Mesendoderm (in vitro differentiated cells): ENCODE results near the gene SV2B.

Experiments
- DNase-seq: peaks from one replicate; pipeline ENCODE4 v3.0.0; 2013
- H2AK5ac ChIP-seq: 2 replicates; pipeline ENCODE4 v1.6.1; 2013; ENCODE audit warnings: low read length, inconsistent platforms
- H2BK120ac ChIP-seq: 2 replicates; pipeline ENCODE4 v1.6.1; 2013; ENCODE audit warnings: low read depth, mild to moderate bottlenecking, low read length, moderate library complexity, mixed read lengths
- H2BK15ac ChIP-seq: replicated peaks from 2 replicates; pipeline ENCODE4 v1.6.1; 2013; ENCODE audit warnings: low read depth, mild to moderate bottlenecking, moderate library complexity
- H2BK5ac ChIP-seq: 2 replicates; pipeline ENCODE4 v1.6.1; 2013; ENCODE audit warnings: low read length, inconsistent platforms
- H3K18ac ChIP-seq: 2 replicates; pipeline ENCODE4 v1.6.1; 2013; ENCODE audit warnings: mild to moderate bottlenecking, low read length, mixed read lengths
- H3K23ac ChIP-seq: one replicate; pipeline ENCODE4 v1.6.1; 2013; ENCODE audit warnings: low read length
- H3K27ac ChIP-seq: 2 replicates; pipeline ENCODE4 v1.5.1; 2013; ENCODE audit warnings: low read depth, mild to moderate bottlenecking, inconsistent platforms, low read length, moderate library complexity
- H3K27me3 ChIP-seq: 2 replicates; pipeline ENCODE4 v1.6.1; 2013; ENCODE audit warnings: low read length, control low read depth, mild to moderate bottlenecking, inconsistent platforms; ENCODE audit not compliant: insufficient read depth, poor library complexity
- H3K36me3 ChIP-seq: 2 replicates; pipeline ENCODE4 v1.6.1; 2013; ENCODE audit warnings: low read length, inconsistent platforms; ENCODE audit not compliant: control insufficient read depth, insufficient read depth
- H3K4ac ChIP-seq: one replicate; pipeline ENCODE4 v1.6.1; 2013; ENCODE audit warnings: low read depth, mild to moderate bottlenecking, low read length, moderate library complexity
- H3K4me1 ChIP-seq: 2 replicates; pipeline ENCODE4 v1.6.1; 2013; ENCODE audit warnings: low read depth, low read length, inconsistent platforms; ENCODE audit not compliant: control insufficient read depth
- H3K4me2 ChIP-seq: 2 replicates; pipeline ENCODE4 v1.6.1; 2013; ENCODE audit warnings: low read length
- H3K4me3 ChIP-seq: 2 replicates; pipeline ENCODE4 v1.5.1; 2013; ENCODE audit warnings: mild to moderate bottlenecking, low read length
- H3K56ac ChIP-seq: one replicate; pipeline ENCODE4 v1.6.1; 2013; ENCODE audit warnings: low read length
- H3K79me1 ChIP-seq: 2 replicates; pipeline ENCODE4 v1.6.1; 2013; ENCODE audit warnings: low read length, inconsistent platforms
- H3K79me2 ChIP-seq: 2 replicates; pipeline ENCODE4 v1.6.1; 2013; ENCODE audit warnings: mild to moderate bottlenecking, low read length; ENCODE audit not compliant: control insufficient read depth, insufficient read depth
- H3K9ac ChIP-seq: 2 replicates; pipeline ENCODE4 v1.6.1; 2013; ENCODE audit warnings: low read length, inconsistent platforms
- H4K5ac ChIP-seq: one replicate; pipeline ENCODE4 v1.6.1; 2013; ENCODE audit warnings: low read length
- H4K8ac ChIP-seq: one replicate; pipeline ENCODE4 v1.6.1; 2013; ENCODE audit warnings: low read depth, mild to moderate bottlenecking, control low read depth, low read length, moderate library complexity
- WGBS: extraction: QIAGEN DNeasy Blood & Tissue Kit; methylation state at CpG from one replicate; pipeline ENCODE4 v1.1.7; 2013; ENCODE audit warnings: low lambda C conversion rate, missing lambda C conversion rate; ENCODE audit not compliant: insufficient coverage; ENCODE audit errors: extremely low coverage; 5-methylcytosine and 5-hydroxymethylcytosine counted together

The SV2B gene

DNA sequence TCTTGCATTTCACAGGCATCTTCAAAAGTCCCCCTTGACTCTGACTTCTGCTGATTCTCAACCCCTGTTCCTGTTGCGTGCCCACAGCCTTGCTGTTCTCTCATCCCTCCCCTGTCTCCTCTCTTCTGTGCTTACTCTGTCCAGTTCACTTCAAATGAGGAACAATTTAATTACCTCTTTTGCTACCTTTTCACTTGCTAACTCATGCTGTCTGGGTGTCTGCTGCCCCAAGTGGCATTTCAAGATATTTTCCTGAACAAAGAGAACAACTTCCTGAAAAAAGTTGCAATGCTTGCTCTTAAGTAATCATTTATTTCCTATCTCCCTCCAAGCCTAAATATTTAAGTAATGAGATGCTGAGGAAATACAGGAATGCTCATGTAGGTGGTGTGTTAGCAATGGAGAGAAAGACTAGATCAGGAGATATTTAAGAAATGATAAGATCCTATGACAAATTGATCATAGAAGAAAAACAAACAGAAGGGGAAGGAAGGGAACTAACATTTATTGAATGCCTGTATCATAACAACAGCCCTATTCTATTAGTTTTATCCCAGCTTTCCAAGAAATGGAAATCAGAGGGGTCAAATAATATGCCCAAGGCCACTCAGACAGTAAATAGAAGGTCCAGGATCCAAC is 42.2 kb downstream of the SV2B start:
- H3K9ac ChIP-seq: no peak overlapping the region
- no peak overlapping the region for H4K8ac ChIP-seq
- no peak overlapping the region for H3K4ac ChIP-seq
- H2BK120ac ChIP-seq: no peak overlapping the region
- no peak overlapping the region for H2BK15ac ChIP-seq
- no CpG with 5 or more reads among the region's 1 CpG for WGBS
- no peaks in the 10 kb centered on the region for H3K27me3 ChIP-seq
- no peak overlapping the region for H4K5ac ChIP-seq
- H3K56ac ChIP-seq: no peak overlapping the region
- H3K4me2 ChIP-seq: no peak overlapping the region
- H3K79me2 ChIP-seq: no peaks in the 10 kb centered on the region
- peak; percentile 36 for DNase-seq
- no peak overlapping the region for H3K18ac ChIP-seq
- no peaks in the 10 kb centered on the region for H3K36me3 ChIP-seq
- H2AK5ac ChIP-seq: no peak overlapping the region
- H3K4me1 ChIP-seq: peaks cover 4% of the 10 kb centered on the region
- no peak overlapping the region for H2BK5ac ChIP-seq
- no peaks in the 10 kb centered on the region for H3K79me1 ChIP-seq
- no peak overlapping the region for H3K23ac ChIP-seq
- no peak overlapping the region for H3K4me3 ChIP-seq
- H3K27ac ChIP-seq: no peak overlapping the region

DNA sequence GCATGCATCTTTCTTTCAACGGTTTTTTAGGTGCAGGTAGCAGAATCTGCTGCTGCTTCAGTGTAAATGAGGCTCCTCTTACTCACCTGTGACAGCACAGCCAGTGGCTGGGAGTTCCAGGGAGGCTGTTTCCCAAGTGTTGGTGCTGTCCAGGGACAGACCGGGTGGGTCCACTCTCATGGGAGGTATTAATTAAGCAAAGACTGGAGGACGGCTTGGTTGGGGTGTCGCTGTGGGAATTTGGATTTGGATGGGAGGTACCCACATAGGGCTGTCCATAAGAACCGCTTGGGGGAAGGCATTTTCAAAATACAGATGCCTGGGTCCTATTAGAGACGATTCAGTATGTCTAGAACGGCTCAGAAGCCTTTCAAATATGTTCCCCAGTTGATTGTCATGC is 42.9 kb downstream of the SV2B start:
- H2BK120ac ChIP-seq: no peak overlapping the region
- no peak overlapping the region for H2AK5ac ChIP-seq
- no peaks in the 10 kb centered on the region for H3K79me1 ChIP-seq
- no peak overlapping the region for H2BK5ac ChIP-seq
- no peak overlapping the region for H4K5ac ChIP-seq
- H3K27me3 ChIP-seq: no peaks in the 10 kb centered on the region
- no peak overlapping the region for H3K4ac ChIP-seq
- H3K23ac ChIP-seq: no peak overlapping the region
- no peak overlapping the region for H3K4me3 ChIP-seq
- no peaks in the 10 kb centered on the region for H3K79me2 ChIP-seq
- H2BK15ac ChIP-seq: no peak overlapping the region
- WGBS: no CpG with 5 or more reads among the region's 7 CpGs
- DNase-seq: no peak
- no peak overlapping the region for H3K56ac ChIP-seq
- H3K36me3 ChIP-seq: no peaks in the 10 kb centered on the region
- H3K18ac ChIP-seq: no peak overlapping the region
- no peak overlapping the region for H3K27ac ChIP-seq
- no peak overlapping the region for H3K9ac ChIP-seq
- H3K4me1 ChIP-seq: peaks cover 4% of the 10 kb centered on the region
- H3K4me2 ChIP-seq: no peak overlapping the region
- H4K8ac ChIP-seq: no peak overlapping the region

DNA sequence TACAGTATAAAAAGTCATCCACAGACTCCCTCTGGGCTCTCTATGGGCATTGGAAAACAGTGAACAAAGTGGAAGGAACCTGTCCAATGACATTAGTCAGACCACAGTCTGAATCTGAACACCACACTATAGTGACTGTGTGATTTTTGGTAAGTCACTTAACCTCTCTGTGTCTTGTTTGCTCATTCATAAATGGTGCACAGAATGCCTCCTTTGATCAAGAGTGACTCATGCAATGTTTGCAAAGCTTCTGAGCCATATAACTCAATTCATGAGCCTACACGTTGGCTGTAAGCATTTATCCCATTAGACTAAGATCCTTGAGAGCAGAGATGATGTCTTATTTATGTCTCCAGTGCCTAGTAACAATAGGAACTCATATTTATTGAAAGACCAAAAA is 46.7 kb downstream of the SV2B start:
- Histone ChIP-seq H3K4me1 (no peaks in the 10 kb centered on the region), H2BK15ac (no peak overlapping the region), H3K79me2 (no peaks in the 10 kb centered on the region), H4K8ac (no peak overlapping the region), H4K5ac (no peak overlapping the region), H3K4ac (no peak overlapping the region), H3K9ac (no peak overlapping the region), H3K56ac (no peak overlapping the region), H3K23ac (no peak overlapping the region), H3K4me2 (no peak overlapping the region), H3K27me3 (no peaks in the 10 kb centered on the region), H3K4me3 (no peak overlapping the region), H2BK120ac (no peak overlapping the region), H3K79me1 (no peaks in the 10 kb centered on the region), H3K18ac (no peak overlapping the region), H3K36me3 (no peaks in the 10 kb centered on the region), H2AK5ac (no peak overlapping the region), H3K27ac (no peak overlapping the region), H2BK5ac (no peak overlapping the region)
- no CpG with 5 or more reads among the region's 1 CpG for WGBS
- no peak for DNase-seq

DNA sequence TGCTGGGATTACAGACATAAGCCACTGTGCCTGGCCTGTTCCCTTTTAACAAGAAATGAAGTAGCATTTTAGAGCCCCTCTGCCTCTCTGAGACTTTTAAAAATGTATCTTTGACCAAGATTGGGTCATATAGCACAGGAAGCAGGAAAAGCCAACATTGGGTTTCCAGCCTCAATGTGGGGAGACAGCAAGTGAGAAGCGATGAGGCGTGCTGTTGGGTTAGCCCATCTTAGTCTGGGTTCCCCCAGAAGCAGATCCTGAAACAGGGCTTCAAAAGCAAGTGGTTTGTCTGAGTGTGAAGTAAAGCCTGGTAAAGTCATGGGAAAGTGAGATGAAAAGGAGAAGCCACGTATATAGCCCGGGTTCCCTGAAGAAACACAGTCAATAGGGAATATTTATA is 48.2 kb downstream of the SV2B start:
- Histone ChIP-seq H2BK120ac (no peak overlapping the region), H3K9ac (no peak overlapping the region), H3K79me2 (no peaks in the 10 kb centered on the region), H3K4ac (no peak overlapping the region), H3K4me1 (no peaks in the 10 kb centered on the region), H3K79me1 (no peaks in the 10 kb centered on the region), H2BK5ac (no peak overlapping the region), H3K18ac (no peak overlapping the region), H3K23ac (no peak overlapping the region), H2BK15ac (no peak overlapping the region), H3K4me2 (no peak overlapping the region), H4K8ac (no peak overlapping the region), H3K4me3 (no peak overlapping the region), H3K36me3 (no peaks in the 10 kb centered on the region), H3K27me3 (no peaks in the 10 kb centered on the region), H2AK5ac (no peak overlapping the region), H3K27ac (no peak overlapping the region), H4K5ac (no peak overlapping the region), H3K56ac (no peak overlapping the region)
- WGBS: no CpG with 5 or more reads among the region's 4 CpGs
- DNase-seq: no peak

DNA sequence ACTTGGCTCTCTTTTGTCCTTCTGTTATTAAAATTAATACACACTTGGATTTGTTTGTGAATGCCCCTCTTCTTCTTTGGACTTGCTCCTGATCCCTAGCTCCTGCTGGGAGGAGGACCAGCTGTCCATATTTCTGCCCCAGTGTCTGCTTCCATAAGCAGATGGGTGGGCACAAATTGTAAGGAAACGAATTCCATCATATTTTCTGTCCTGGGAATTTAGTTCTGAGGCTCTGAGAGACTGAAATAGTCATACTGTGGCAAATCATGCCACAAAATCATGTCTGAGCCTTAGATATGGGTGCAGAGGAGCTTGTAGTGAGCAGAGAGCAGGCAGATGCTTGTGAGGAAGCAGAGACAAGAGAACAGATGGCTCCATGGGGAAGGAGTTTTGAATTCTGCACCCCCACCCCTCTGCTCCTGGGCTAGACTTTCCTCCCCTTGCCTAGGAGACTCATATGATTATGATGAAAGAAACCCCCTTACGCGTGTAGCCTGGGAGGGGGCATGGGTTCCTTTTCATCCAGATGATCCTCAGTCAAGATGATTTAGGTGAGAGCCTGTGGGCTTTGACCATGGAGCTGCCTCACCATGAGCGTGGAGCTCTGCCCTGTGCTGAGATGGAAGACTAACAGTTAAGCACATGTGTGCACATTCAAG is 50.6 kb downstream of the SV2B start:
- Histone ChIP-seq H3K18ac (no peak overlapping the region), H2BK15ac (no peak overlapping the region), H4K5ac (no peak overlapping the region), H3K27ac (no peak overlapping the region), H3K79me1 (no peaks in the 10 kb centered on the region), H3K56ac (no peak overlapping the region), H3K9ac (no peak overlapping the region), H3K27me3 (no peaks in the 10 kb centered on the region), H2AK5ac (no peak overlapping the region), H3K4ac (no peak overlapping the region), H3K79me2 (no peaks in the 10 kb centered on the region), H3K4me2 (no peak overlapping the region), H2BK5ac (no peak overlapping the region), H3K4me1 (no peaks in the 10 kb centered on the region), H3K23ac (no peak overlapping the region), H3K36me3 (no peaks in the 10 kb centered on the region), H2BK120ac (no peak overlapping the region), H3K4me3 (no peak overlapping the region), H4K8ac (no peak overlapping the region)
- DNase-seq: no peak
- no CpG with 5 or more reads among the region's 4 CpGs for WGBS
